CD4-positive, CD25-positive, alpha-beta regulatory T cell (primary cell): ENCODE data around the gene EML5. TPM values are rescaled to one million over a fixed set of nuclear protein-coding genes. Genes with fewer than 3 reads are reported as not detected.
"Not testable (repeated sequence)": the region's sequence is repeated elsewhere in the genome, so short reads cannot be mapped to it uniquely, and the experiment has no call there.

Experiments used
- ATAC-seq, 2 donors: fragments of 150-1000 bp; cut with Tn5 transposase; one replicate each; pipeline ENCODE4 v1.10.0; 2021; ENCODE audit warnings: low read depth in 2 of 2, moderate number of reproducible peaks in 2 of 2, moderate library complexity in 1 of 2
- DNase-seq, 3 donors: peaks; one replicate each; pipeline versions ENCODE4 v3.0.0 to v3.0.0-alpha.2; 2012 to 2022; ENCODE audit warnings: mixed read lengths in 1 of 3
- H3K27ac ChIP-seq: one replicate; pipeline ENCODE4 v1.7.0; 2013; ENCODE audit warnings: mild to moderate bottlenecking, low read length; ENCODE audit not compliant: insufficient read depth, poor library complexity, severe bottlenecking
- H3K27me3 ChIP-seq: one replicate; pipeline ENCODE4 v1.7.0; 2013; ENCODE audit warnings: low read length; ENCODE audit not compliant: control insufficient read depth, insufficient read depth
- H3K36me3 ChIP-seq: one replicate; pipeline ENCODE4 v1.7.0; 2013; ENCODE audit warnings: mild to moderate bottlenecking, low read length, moderate library complexity; ENCODE audit not compliant: control insufficient read depth, insufficient read depth
- H3K4me1 ChIP-seq: 2 replicates; pipeline ENCODE4 v1.7.0; 2013; ENCODE audit warnings: mild to moderate bottlenecking, low read length; ENCODE audit not compliant: insufficient read depth, control insufficient read depth, poor library complexity, severe bottlenecking
- H3K4me3 ChIP-seq: one replicate; pipeline ENCODE4 v1.7.0; 2013; ENCODE audit warnings: low read depth, mild to moderate bottlenecking, low read length, moderate library complexity
- H3K9me3 ChIP-seq, 2 experiments: 1 replicate in 1 of 2; 2 replicates in 1 of 2; pipeline ENCODE4 v1.7.0; 2013; ENCODE audit warnings: low read length in 2 of 2, mild to moderate bottlenecking in 1 of 2, moderate library complexity in 1 of 2; ENCODE audit not compliant: control insufficient read depth in 2 of 2
- H3K27ac Mint-ChIP-seq, 3 donors: one replicate each; pipeline ENCODE4 v1.8.0; 2020 to 2022; ENCODE audit warnings: mild to moderate bottlenecking in 3 of 3, mixed read lengths in 3 of 3, moderate library complexity in 2 of 3
- H3K27me3 Mint-ChIP-seq: one replicate; pipeline ENCODE4 v1.8.0; 2022; ENCODE audit warnings: mild to moderate bottlenecking, mixed read lengths
- H3K36me3 Mint-ChIP-seq: one replicate; pipeline ENCODE4 v1.8.0; 2020; ENCODE audit warnings: mixed read lengths
- H3K4me1 Mint-ChIP-seq, 4 donors: one replicate each; pipeline ENCODE4 v1.8.0; 2020 to 2022; ENCODE audit warnings: mixed read lengths in 4 of 4, mild to moderate bottlenecking in 1 of 4
- H3K4me3 Mint-ChIP-seq, 4 donors: one replicate each; pipeline ENCODE4 v1.8.0; 2020 to 2022; ENCODE audit warnings: mild to moderate bottlenecking in 4 of 4, mixed read lengths in 4 of 4, moderate library complexity in 3 of 4
- H3K9me3 Mint-ChIP-seq, 7 donors: one replicate each; pipeline ENCODE4 v1.8.0; 2020 to 2022; ENCODE audit warnings: mixed read lengths in 7 of 7, mild to moderate bottlenecking in 3 of 7, moderate library complexity in 2 of 7
- polyA plus RNA-seq, 4 donors: library from polyadenylated mRNA; unstranded; fragments of 300-500 nt; fragmentation: Illumina TruSeq; gene quantifications; one replicate each; pipeline ENCODE4 v1.2.3, GENCODE V29; 2021
- total RNA-seq: library from RNA; stranded (reverse); gene quantifications from one replicate; pipeline ENCODE4 v1.2.3, GENCODE V29; 2022

EML5 gene
- total and polyA plus RNA-seq, 5 donors from 2014 or later, result 0.11 to 0.69 (median 0.24) TPM; not detected in 1

GRCh38 chr14:88790501-88791251 is 2.1 kb downstream of the EML5 start:
- Mint-ChIP-seq H3K36me3 (no peaks in the 10 kb centered on the region), H3K27me3 (peaks cover 34% of the 10 kb centered on the region), H3K4me1 (peaks cover 0 to 20% (median 13%) of the 10 kb centered on the region in 4 donors), H3K27ac (no peak overlapping the region), H3K4me3 (peak overlapping the region; percentile 88 to 93 (median 90)), H3K9me3 (peaks cover 0 to 3% (median 0%) of the 10 kb centered on the region in 7 donors)
- H3K4me3 ChIP-seq, result no peak overlapping the region
- H3K4me1 ChIP-seq, result peaks cover 16% of the 10 kb centered on the region
- ATAC-seq (no peak), DNase-seq (no peak)
- H3K36me3 ChIP-seq, result no peaks in the 10 kb centered on the region
- H3K27ac ChIP-seq, result no peak overlapping the region
- no peaks in the 10 kb centered on the region for H3K9me3 ChIP-seq
- H3K27me3 ChIP-seq, result peaks cover 18% of the 10 kb centered on the region

GRCh38 chr14:88789573-88789972 is 3.2 kb downstream of the EML5 start:
- H3K27me3 Mint-ChIP-seq, result peaks cover 40% of the 10 kb centered on the region
- Histone ChIP-seq H3K27me3 (peaks cover 18% of the 10 kb centered on the region), H3K4me1 (peaks cover 16% of the 10 kb centered on the region)
- not testable (repeated sequence) for ATAC-seq, DNase-seq, H3K9me3 ChIP-seq, H3K27ac Mint-ChIP-seq, H3K36me3 Mint-ChIP-seq, H3K4me3 Mint-ChIP-seq, H3K9me3 Mint-ChIP-seq, H3K36me3 ChIP-seq, H3K4me3 ChIP-seq, H3K27ac ChIP-seq
- H3K4me1 Mint-ChIP-seq, result peaks cover 0 to 20% (median 13%) of the 10 kb centered on the region in 4 donors

DNA sequence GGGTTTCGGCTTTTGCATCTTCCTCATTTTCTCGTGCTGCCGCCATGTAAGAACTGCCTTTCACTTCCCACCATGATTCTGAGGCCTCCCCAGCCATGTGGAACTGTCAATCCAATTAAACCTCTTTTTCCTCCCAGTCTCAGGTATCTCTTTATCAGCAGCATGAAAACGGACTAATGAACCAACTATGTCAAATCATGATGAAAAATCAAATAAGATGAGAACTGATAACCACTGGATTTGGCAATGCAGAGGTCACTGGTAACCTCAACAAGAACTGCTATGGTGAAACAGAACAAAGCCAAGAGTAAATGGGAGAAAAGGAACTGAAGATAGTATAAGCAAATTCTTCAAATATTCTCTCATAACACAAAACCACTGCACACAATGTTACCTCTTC is 6.0 kb downstream of the EML5 start:
- H3K27ac Mint-ChIP-seq, result no peak overlapping the region
- peaks cover 18% of the 10 kb centered on the region for H3K27me3 ChIP-seq
- peaks cover 0 to 17% (median 10%) of the 10 kb centered on the region in 4 donors for H3K4me1 Mint-ChIP-seq
- H3K4me3 Mint-ChIP-seq, result no peak overlapping the region
- peaks cover 3% of the 10 kb centered on the region for H3K36me3 Mint-ChIP-seq
- peaks cover 53% of the 10 kb centered on the region for H3K27me3 Mint-ChIP-seq
- DNase-seq, result no peak
- no peaks in the 10 kb centered on the region for H3K36me3 ChIP-seq
- no peak for ATAC-seq
- no peak overlapping the region for H3K27ac ChIP-seq
- H3K4me3 ChIP-seq, result no peak overlapping the region
- H3K9me3 Mint-ChIP-seq, result peaks cover 0 to 18% (median 11%) of the 10 kb centered on the region in 7 donors
- peaks cover 10 to 15% of the 10 kb centered on the region in 2 experiments for H3K9me3 ChIP-seq
- H3K4me1 ChIP-seq, result peaks cover 7% of the 10 kb centered on the region

GRCh38 chr14:88785911-88786310 is 6.8 kb downstream of the EML5 start:
- H3K27ac Mint-ChIP-seq, result no peak overlapping the region
- H3K27me3 Mint-ChIP-seq, result peaks cover 45% of the 10 kb centered on the region
- peaks cover 3% of the 10 kb centered on the region for H3K36me3 Mint-ChIP-seq
- Histone ChIP-seq H3K27ac (no peak overlapping the region), H3K36me3 (no peaks in the 10 kb centered on the region), H3K4me3 (no peak overlapping the region), H3K27me3 (peaks cover 16% of the 10 kb centered on the region), H3K9me3 (peaks cover 10 to 15% of the 10 kb centered on the region in 2 experiments), H3K4me1 (no peaks in the 10 kb centered on the region)
- H3K4me1 Mint-ChIP-seq, result peaks cover 0 to 9% (median 6%) of the 10 kb centered on the region in 4 donors
- H3K4me3 Mint-ChIP-seq, result no peak overlapping the region
- DNase-seq (no peak), ATAC-seq (no peak)
- peaks cover 0 to 18% (median 11%) of the 10 kb centered on the region in 7 donors for H3K9me3 Mint-ChIP-seq

DNA sequence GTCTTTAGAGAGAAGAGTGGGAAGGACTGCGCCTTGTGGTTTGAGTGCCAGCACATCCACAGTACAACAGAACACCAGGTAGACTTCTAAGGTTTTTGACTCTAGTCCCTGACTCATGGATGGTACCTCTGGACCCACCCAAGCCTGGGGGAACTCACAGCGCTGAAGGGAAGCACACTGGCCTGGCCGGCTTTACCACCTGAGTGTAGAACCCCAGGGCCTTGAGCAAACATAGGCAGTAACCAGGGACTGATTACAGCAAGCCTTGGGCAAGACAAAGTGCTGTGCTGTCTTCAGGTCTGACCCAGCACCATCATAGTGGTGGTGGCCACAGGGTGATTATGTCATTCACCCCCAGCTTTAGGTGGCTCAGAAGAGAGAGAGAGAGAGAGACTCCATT is 17.2 kb downstream of the EML5 start:
- Mint-ChIP-seq H3K9me3 (peaks cover 0 to 1% (median 0%) of the 10 kb centered on the region in 7 donors), H3K4me3 (no peak overlapping the region), H3K4me1 (peaks cover 0 to 4% (median 0%) of the 10 kb centered on the region in 4 donors), H3K36me3 (no peaks in the 10 kb centered on the region), H3K27me3 (no peaks in the 10 kb centered on the region), H3K27ac (no peak overlapping the region)
- no peaks in the 10 kb centered on the region for H3K4me1 ChIP-seq
- no peaks in the 10 kb centered on the region for H3K27me3 ChIP-seq
- H3K9me3 ChIP-seq, result no peaks in the 10 kb centered on the region
- ATAC-seq, result no peak
- H3K4me3 ChIP-seq, result no peak overlapping the region
- H3K27ac ChIP-seq, result no peak overlapping the region
- H3K36me3 ChIP-seq, result no peaks in the 10 kb centered on the region
- DNase-seq, result no peak

GRCh38 chr14:88770736-88771135 is 22.0 kb downstream of the EML5 start:
- Histone ChIP-seq H3K4me3 (no peak overlapping the region), H3K27ac (no peak overlapping the region), H3K4me1 (no peaks in the 10 kb centered on the region), H3K36me3 (no peaks in the 10 kb centered on the region), H3K9me3 (peaks cover 5 to 11% of the 10 kb centered on the region in 2 experiments), H3K27me3 (no peaks in the 10 kb centered on the region)
- H3K9me3 Mint-ChIP-seq, result peaks cover 0 to 18% (median 3%) of the 10 kb centered on the region in 7 donors
- DNase-seq (no peak), ATAC-seq (no peak)
- H3K4me1 Mint-ChIP-seq, result no peaks in the 10 kb centered on the region
- H3K27me3 Mint-ChIP-seq, result no peaks in the 10 kb centered on the region
- no peaks in the 10 kb centered on the region for H3K36me3 Mint-ChIP-seq
- H3K4me3 Mint-ChIP-seq, result no peak overlapping the region
- no peak overlapping the region for H3K27ac Mint-ChIP-seq

GRCh38 chr14:88765130-88765529 is 27.6 kb downstream of the EML5 start:
- no peak for ATAC-seq

GRCh38 chr14:88753873-88754272 is 38.9 kb downstream of the EML5 start:
- Mint-ChIP-seq H3K4me1 (peaks cover 0 to 1% (median 0%) of the 10 kb centered on the region in 4 donors), H3K27ac (no peak overlapping the region), H3K9me3 (no peaks in the 10 kb centered on the region), H3K36me3 (peaks cover 3% of the 10 kb centered on the region), H3K4me3 (no peak overlapping the region), H3K27me3 (peaks cover 13% of the 10 kb centered on the region)
- Histone ChIP-seq H3K27me3 (no peaks in the 10 kb centered on the region), H3K9me3 (no peaks in the 10 kb centered on the region), H3K4me3 (no peak overlapping the region), H3K36me3 (no peaks in the 10 kb centered on the region), H3K4me1 (no peaks in the 10 kb centered on the region), H3K27ac (no peak overlapping the region)
- no peak for ATAC-seq
- DNase-seq, result no peak

More at GRCh38 chr14:88765130-88765529, 27.6 kb downstream of the EML5 start:
- no peaks in the 10 kb centered on the region for H3K36me3 Mint-ChIP-seq
- peaks cover 0 to 21% (median 4%) of the 10 kb centered on the region in 7 donors for H3K9me3 Mint-ChIP-seq
- Histone ChIP-seq H3K27me3 (no peaks in the 10 kb centered on the region), H3K4me1 (no peaks in the 10 kb centered on the region), H3K27ac (no peak overlapping the region), H3K9me3 (peaks cover 5 to 11% of the 10 kb centered on the region in 2 experiments), H3K4me3 (no peak overlapping the region), H3K36me3 (no peaks in the 10 kb centered on the region)
- no peaks in the 10 kb centered on the region for H3K4me1 Mint-ChIP-seq
- no peak for DNase-seq
- no peak overlapping the region for H3K4me3 Mint-ChIP-seq
- H3K27ac Mint-ChIP-seq, result no peak overlapping the region
- peaks cover 6% of the 10 kb centered on the region for H3K27me3 Mint-ChIP-seq
